ENCODE results near the gene MIPEP. TPM values are rescaled to one million over a fixed set of nuclear protein-coding genes. Genes with fewer than 3 reads are reported as not detected.

The MIPEP gene
- total and polyA plus RNA-seq, 10 of the 15 experiments (the other 5 are each of a cell fraction or from before 2014, with no cell fraction given), result 15.6 to 56.2 (median 29.8) TPM

GRCh38 chr13:23688336-23688735, 200.9 kb downstream of the MIPEP start:
- in situ Hi-C loops (cut with MboI), result no loop called here
- TF ChIP-seq MEF2B (IDR thresholded peaks at IDR 0.05; ENCODE audit: partially characterized antibody, poor library complexity, severe bottlenecking) (no peak), NR2C1 (IDR thresholded peaks at IDR 0.05) (no peak), CEBPB (IDR thresholded peaks at IDR 0.05; ENCODE audit: borderline replicate concordance in 1 of 2, low read depth in 2 of 2, low read length in 2 of 2) (no peak), MAX (IDR thresholded peaks at IDR 0.05; ENCODE audit: low read depth, low read length) (no peak), MYC (IDR thresholded peaks at IDR 0.05; ENCODE audit: insufficient read depth, insufficient read length, insufficient replicate concordance, low read length, severe bottlenecking) (no peak), NBN (IDR thresholded peaks at IDR 0.05) (no peak), ZNF24 (IDR thresholded peaks at IDR 0.05) (no peak), SUZ12 (IDR thresholded peaks at IDR 0.05; ENCODE audit: unreplicated experiment) (no peak), POLR2AphosphoS2 (IDR thresholded peaks at IDR 0.05; ENCODE audit: low read depth, low read length) (no peak), ZBTB33 (IDR thresholded peaks at IDR 0.05) (no peak), NRF1 (conservative IDR thresholded peaks at IDR 0.05; ENCODE audit: low read depth, low read length) (no peak), SMAD5 (IDR thresholded peaks at IDR 0.05; ENCODE audit: low read depth) (no peak), PAX8 (IDR thresholded peaks at IDR 0.05) (no peak), BHLHE40 (IDR thresholded peaks at IDR 0.05; ENCODE audit: borderline replicate concordance in 1 of 2, low read depth in 2 of 2, low read length in 1 of 2) (no peak), SP1 (IDR thresholded peaks at IDR 0.05; ENCODE audit: low read depth, low read length) (no peak), PAX5 (IDR thresholded peaks at IDR 0.05; ENCODE audit: borderline replicate concordance, low read depth, low read length) (no peak)
- TF ChIP-seq, protein P1, sequence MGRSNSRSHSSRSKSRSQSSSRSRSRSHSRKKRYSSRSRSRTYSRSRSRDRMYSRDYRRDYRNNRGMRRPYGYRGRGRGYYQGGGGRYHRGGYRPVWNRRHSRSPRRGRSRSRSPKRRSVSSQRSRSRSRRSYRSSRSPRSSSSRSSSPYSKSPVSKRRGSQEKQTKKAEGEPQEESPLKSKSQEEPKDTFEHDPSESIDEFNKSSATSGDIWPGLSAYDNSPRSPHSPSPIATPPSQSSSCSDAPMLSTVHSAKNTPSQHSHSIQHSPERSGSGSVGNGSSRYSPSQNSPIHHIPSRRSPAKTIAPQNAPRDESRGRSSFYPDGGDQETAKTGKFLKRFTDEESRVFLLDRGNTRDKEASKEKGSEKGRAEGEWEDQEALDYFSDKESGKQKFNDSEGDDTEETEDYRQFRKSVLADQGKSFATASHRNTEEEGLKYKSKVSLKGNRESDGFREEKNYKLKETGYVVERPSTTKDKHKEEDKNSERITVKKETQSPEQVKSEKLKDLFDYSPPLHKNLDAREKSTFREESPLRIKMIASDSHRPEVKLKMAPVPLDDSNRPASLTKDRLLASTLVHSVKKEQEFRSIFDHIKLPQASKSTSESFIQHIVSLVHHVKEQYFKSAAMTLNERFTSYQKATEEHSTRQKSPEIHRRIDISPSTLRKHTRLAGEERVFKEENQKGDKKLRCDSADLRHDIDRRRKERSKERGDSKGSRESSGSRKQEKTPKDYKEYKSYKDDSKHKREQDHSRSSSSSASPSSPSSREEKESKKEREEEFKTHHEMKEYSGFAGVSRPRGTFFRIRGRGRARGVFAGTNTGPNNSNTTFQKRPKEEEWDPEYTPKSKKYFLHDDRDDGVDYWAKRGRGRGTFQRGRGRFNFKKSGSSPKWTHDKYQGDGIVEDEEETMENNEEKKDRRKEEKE (IDR thresholded peaks at IDR 0.05), result no peak
- Histone ChIP-seq H3K27ac (ENCODE audit: control insufficient read depth, insufficient read depth) (no peak overlapping the region), H3K9ac (ENCODE audit: control insufficient read depth, insufficient read depth, low read length) (no peak overlapping the region), H3K27me3 (replicated peaks in 1 of 2; ENCODE audit: control insufficient read depth in 2 of 2, insufficient read depth in 2 of 2, low read length in 1 of 2) (no peaks in the 10 kb centered on the region), H4K20me1 (ENCODE audit: control insufficient read depth, insufficient read depth) (no peaks in the 10 kb centered on the region), H3K9me3 (replicated peaks; ENCODE audit: control insufficient read depth, insufficient read depth, low read length) (no peaks in the 10 kb centered on the region; the same call in 2 of the 3 replicates), H3K4me3 (no peak overlapping the region), H3K4me2 (ENCODE audit: control insufficient read depth, insufficient read depth) (no peak overlapping the region), H2AFZ (ENCODE audit: control insufficient read depth, low read depth, low read length) (no peak overlapping the region), H3K4me1 (ENCODE audit: control insufficient read depth, insufficient read depth, low read length) (no peaks in the 10 kb centered on the region), H3K79me2 (ENCODE audit: control insufficient read depth, insufficient read depth, low read length) (no peaks in the 10 kb centered on the region), H3K36me3 (ENCODE audit: control insufficient read depth in 2 of 2, insufficient read depth in 2 of 2, low read length in 1 of 2) (no peaks in the 10 kb centered on the region)
- POLR2A ChIA-PET, result no interaction called here
- whole genome bisulfite sequencing (ENCODE audit: insufficient coverage, insufficient replicate concordance, low lambda C conversion rate, missing lambda C conversion rate), result 11% methylated on average over 3 of the region's 3 CpGs
- no peak for ATAC-seq
- SMC1A ChIA-PET (ENCODE audit: uncharacterized antibody, unreplicated experiment), result interaction anchor here (0.6 to 0.9 kb wide), 2 partner anchors 9 to 21 kb away, joined by 3 read pairs; no protein-coding TSS in a partner anchor
- no peak for FAIRE-seq
- no peak for DNase-seq (ENCODE audit: low read depth, low spot score)
- intact Hi-C loops (cut with micrococcal nuclease; ENCODE audit: unreplicated experiment), result no loop called here
- RAD21 ChIA-PET (ENCODE audit: unreplicated experiment), result interaction anchor here (0.6 to 1.7 kb wide), 2 partner anchors 36 to 221 kb away, joined by 3 to 4 read pairs; no protein-coding TSS in a partner anchor
- BruUV-seq (replicated peaks), result no TSS peak
- CTCF ChIA-PET, result interaction anchor here (1.2 kb wide), 2 partner anchors 9 to 86 kb away, joined by 4 read pairs; no protein-coding TSS in a partner anchor

Measured in GM12878 (cell line).